Endometrial microvascular endothelial cells (primary cell): ENCODE measurements around the gene HIRA. TPM values are rescaled to one million over a fixed set of nuclear protein-coding genes. Genes with fewer than 3 reads are reported as not detected.
"Not testable (repeated sequence)": the region's sequence is repeated elsewhere in the genome, so short reads cannot be mapped to it uniquely, and the experiment has no call there.

ENCODE experiments used
- in situ Hi-C: cut with HindIII; loops from 2 replicates; pipeline ENCODE4 v1.10.0; 2017; ENCODE audit warnings: low sequenced_read_pairs, low pct_unique_long_range_greater_than_20kb; ENCODE audit errors: inconsistent ontology term
- total RNA-seq: library from RNA; depleted of rRNA; stranded (reverse); fragments of >200 nt; gene quantifications from one replicate; pipeline ENCODE4 v1.2.3, GENCODE V29; 2015; ENCODE audit errors: inconsistent ontology term

The HIRA gene
- total RNA-seq, 1 donor from 2014 or later, result 18.4 TPM

GRCh38 chr22:19317865-19318264, 113.7 kb downstream of the HIRA start:
- in situ Hi-C loops, result no loop called here

DNA sequence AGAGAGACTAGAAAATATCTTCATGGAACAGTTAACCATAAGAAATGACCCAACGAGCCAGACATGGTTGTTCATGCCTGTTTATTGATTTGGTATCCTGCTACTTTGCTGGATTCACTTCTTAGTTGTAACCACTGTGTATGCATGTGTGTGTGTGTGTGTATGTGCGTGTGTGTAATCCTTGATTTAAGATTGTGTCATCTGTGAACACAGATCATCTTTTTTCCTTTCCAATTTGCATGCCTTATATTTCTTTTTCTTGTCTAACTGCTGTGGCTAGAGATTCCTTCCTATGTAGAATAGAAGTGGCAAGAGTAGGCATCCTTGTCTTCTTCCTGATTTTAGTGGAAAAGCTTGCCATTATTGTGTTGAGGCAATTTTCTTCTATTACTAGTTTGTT, 123.7 kb downstream of the HIRA start:
- in situ Hi-C loops, result no loop called here

DNA sequence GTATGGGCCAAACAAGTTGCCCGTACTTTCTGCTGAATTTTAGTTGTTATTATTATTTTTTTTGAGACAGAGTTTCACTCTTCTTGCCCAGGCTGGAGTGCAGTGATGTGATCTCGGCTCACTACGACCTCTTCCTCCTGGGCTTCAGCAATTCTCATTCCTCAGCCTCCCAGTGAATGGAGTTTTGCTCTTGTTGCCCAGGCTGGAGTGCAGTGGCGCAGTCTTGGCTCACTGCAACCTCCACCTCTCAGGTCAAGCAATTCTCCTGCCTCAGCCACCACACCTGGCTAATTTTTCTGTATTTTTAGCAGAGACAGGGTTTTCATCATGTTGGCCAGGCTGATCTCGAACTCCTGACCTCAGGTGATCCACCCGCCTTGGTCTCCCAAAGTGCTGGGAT, 125.0 kb downstream of the HIRA start:
- in situ Hi-C loops, result not testable (repeated sequence)

GRCh38 chr22:19304547-19304946, 127.0 kb downstream of the HIRA start:
- in situ Hi-C loops, result no loop called here

GRCh38 chr22:19303785-19304184, 127.7 kb downstream of the HIRA start:
- in situ Hi-C loops, result no loop called here

GRCh38 chr22:19295733-19296132, 135.8 kb downstream of the HIRA start:
- in situ Hi-C loops, result no loop called here

- in situ Hi-C loops, result no loop called here
Measured at GRCh38 chr22:19292458-19293230, 138.9 kb downstream of the HIRA start.

GRCh38 chr22:19291580-19292457, 139.7 kb downstream of the HIRA start, which contains the start of gene CLTCL1:
Gene CLTCL1, minus strand, starts transcription at chr22:19291719. Its CDS starts 78 bp downstream, at chr22:19291641.
- in situ Hi-C loops, result no loop called here

DNA sequence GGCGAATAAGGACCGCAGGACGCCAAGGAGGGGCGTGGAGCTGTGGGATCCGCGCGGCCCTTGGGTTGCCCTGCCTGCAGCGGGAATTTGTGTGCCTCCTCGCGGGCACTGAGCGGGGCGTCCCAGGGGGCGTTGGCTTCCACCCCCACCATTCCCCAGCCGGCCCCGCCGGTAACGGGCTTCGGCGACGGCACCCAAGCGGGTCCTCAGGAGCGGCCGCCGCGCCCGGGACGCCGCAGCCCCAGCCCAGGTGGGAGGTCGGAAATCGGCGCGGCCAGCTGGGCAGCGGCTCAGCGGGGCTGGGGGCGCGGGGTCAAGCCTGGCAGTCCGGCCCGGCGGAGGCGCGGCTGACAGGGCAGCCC, 140.3 kb downstream of the HIRA start:
- in situ Hi-C loops, result no loop called here

- in situ Hi-C loops, result no loop called here
Measured at GRCh38 chr22:19290400-19291217, 140.9 kb downstream of the HIRA start.

DNA sequence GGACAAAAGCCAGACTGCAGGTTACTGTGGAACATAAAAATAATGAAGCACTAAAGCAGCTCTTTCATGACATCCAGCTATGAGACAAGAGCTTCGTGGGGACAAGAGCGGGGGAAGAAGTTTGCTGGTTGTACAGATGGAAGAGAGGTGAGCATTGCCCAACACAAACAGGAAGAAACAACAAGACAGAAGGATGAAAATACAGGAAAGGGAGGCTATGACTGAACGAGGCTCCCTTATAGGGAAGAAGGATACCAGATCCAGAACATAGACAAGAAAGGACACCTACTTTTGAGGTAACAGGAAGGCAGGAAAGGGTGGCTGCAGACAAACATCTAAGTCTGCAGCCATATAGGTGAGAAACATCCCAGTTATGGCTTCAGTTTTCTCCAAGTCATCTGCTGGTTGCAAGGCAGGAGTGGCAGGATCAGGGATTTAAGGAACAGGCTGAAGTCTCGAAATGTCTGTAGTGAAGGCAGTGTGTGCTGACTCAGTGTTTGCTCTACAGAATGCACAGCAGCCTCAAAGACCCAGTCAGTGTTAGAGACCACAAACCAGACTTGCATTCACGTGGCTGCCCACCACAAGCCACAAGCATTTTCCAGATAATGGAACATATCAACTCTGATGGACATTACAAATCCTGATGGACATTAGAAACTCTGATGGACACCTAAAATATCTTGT, 141.9 kb downstream of the HIRA start:
- in situ Hi-C loops, result no loop called here

- in situ Hi-C loops, result no loop called here
Measured at GRCh38 chr22:19287889-19288288, 143.6 kb downstream of the HIRA start.

DNA sequence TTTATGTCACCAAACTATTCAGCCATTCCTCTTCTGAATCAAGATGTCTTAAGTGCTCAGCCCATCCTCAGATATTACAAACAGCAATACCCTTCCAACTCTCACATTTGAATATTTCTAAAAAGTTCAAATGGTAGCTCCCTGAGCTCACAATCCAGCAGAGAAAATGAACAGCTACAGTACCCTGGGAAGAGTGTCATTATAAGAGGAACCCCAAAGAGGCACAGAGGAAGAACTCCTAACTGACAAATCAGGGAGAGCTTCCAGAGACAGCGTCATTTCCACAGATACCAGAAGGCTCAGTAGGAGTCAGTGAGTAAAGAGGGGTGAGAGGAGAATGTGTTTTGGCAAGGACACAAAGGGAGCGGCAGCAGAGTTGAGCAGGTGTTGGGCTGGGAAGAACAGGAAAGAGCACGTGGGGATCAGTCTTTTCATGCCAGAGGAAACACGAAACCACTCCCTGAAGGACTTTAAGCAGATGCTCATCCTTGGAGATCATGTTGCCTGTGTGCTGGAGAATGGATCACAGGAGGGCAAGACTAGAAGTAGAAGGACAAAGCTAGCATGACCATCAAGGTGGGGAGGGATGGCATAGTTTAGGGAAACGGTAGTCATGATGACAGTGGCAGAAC, 144.3 kb downstream of the HIRA start:
- in situ Hi-C loops, result no loop called here

GRCh38 chr22:19285831-19286230, 145.7 kb downstream of the HIRA start:
- in situ Hi-C loops, result no loop called here

Other genes with a start within 250 kb of the HIRA start
- 1.8 TPM for gene CLTCL1, start 140.0 kb downstream of the HIRA start, total RNA-seq
- 38.3 TPM for gene MRPL40, start 812 bp upstream of the HIRA start, total RNA-seq
- gene C22orf39, start 16.0 kb upstream of the HIRA start, total RNA-seq, result 46.5 TPM
- gene UFD1, start 47.5 kb upstream of the HIRA start, total RNA-seq, result 93.5 TPM
- 43.1 TPM for gene CDC45, start 48.2 kb upstream of the HIRA start, total RNA-seq
- 621 TPM for gene CLDN5, start 92.7 kb upstream of the HIRA start, total RNA-seq